GM10248 (cell line): ENCODE data around the gene HVCN1.
"Not testable (repeated sequence)": the region's sequence is repeated elsewhere in the genome, so short reads cannot be mapped to it uniquely, and the experiment has no call there.

ENCODE experiments used
- CTCF ChIA-PET: fragments of 300-600 bp; sonication (Branson Sonifier 250); formaldehyde crosslinking; extraction: SDS; loops from one replicate; lab custom pipeline; 2021; ENCODE audit warnings: antibody characterized with exemption; lab: Yijun Ruan, JAX
- POLR2A ChIA-PET: fragments of 350-650 bp; sonication (Branson Sonifier 250); formaldehyde crosslinking; extraction: SDS; loops from one replicate; lab custom pipeline; 2020; ENCODE audit warnings: antibody characterized with exemption; lab: Yijun Ruan, JAX
- DNase-seq: peaks from one replicate; pipeline ENCODE4 v3.0.0; 2012; ENCODE audit errors: extremely low spot score
- CTCF ChIP-seq: IDR thresholded peaks from 2 replicates; pipeline ENCODE4 v1.5.1; 2012; ENCODE audit warnings: mild to moderate bottlenecking, low read depth; ENCODE audit errors: extremely low read depth, missing control alignments, control extremely low read depth

The HVCN1 gene

GRCh38 chr12:110688446-110689280, at the start of gene HVCN1:
HVCN1 (minus strand) TSS chr12:110689115; CDS start chr12:110683245, 5,870 bp downstream.
- no peak for TF ChIP-seq CTCF
- peak; percentile 83 for DNase-seq
- ChIA-PET POLR2A (no interaction called here), CTCF (interaction anchor here (2.3 kb wide), 1 partner anchor 9 kb away, joined by 14 read pairs; no protein-coding TSS in a partner anchor)

- CTCF ChIA-PET = interaction anchor here (1.2 to 1.9 kb wide), 5 partner anchors 8 to 287 kb away, joined by 3 to 6 read pairs (median 4); partner anchors contain the start of gene ARPC3
- POLR2A ChIA-PET = interaction anchor here (0.6 kb wide), 1 partner anchor 132 kb away, joined by 4 read pairs; no protein-coding TSS in a partner anchor
- no peak for TF ChIP-seq CTCF
Observed at GRCh38 chr12:110737532-110737931, 48.6 kb upstream of the HVCN1 start.

GRCh38 chr12:110737016-110737415, 48.1 kb upstream of the HVCN1 start:
- POLR2A ChIA-PET, DNase-seq: not testable (repeated sequence)
- CTCF ChIA-PET = interaction anchor here (1.4 to 1.9 kb wide), 3 partner anchors 8 to 287 kb away, joined by 4 to 6 read pairs (median 4); partner anchors contain the start of gene ARPC3

More at GRCh38 chr12:110737532-110737931, 48.6 kb upstream of the HVCN1 start:
- no peak for DNase-seq

- ChIA-PET CTCF (interaction anchor here (0.9 to 1.6 kb wide), 3 partner anchors 11 to 37 kb away, joined by 3 to 4 read pairs (median 3); no protein-coding TSS in a partner anchor), POLR2A (no interaction called here)
- DNase-seq = no peak
- no peak for TF ChIP-seq CTCF
Observed at GRCh38 chr12:110733900-110734299, 45.0 kb upstream of the HVCN1 start.

GRCh38 chr12:110733089-110733715, 44.3 kb upstream of the HVCN1 start:
- no peak for TF ChIP-seq CTCF
- no peak for DNase-seq
- POLR2A ChIA-PET = no interaction called here
- CTCF ChIA-PET = interaction anchor here (0.9 kb wide), 1 partner anchor 36 kb away, joined by 3 read pairs; no protein-coding TSS in a partner anchor

- DNase-seq = no peak
- TF ChIP-seq CTCF = no peak
- CTCF ChIA-PET = no interaction called here
- POLR2A ChIA-PET = no interaction called here
Observed at GRCh38 chr12:110732572-110732971, 43.7 kb upstream of the HVCN1 start.
